Panc1 (cell line): ENCODE data around the gene CAPN2. TPM values are rescaled to one million over a fixed set of nuclear protein-coding genes. Genes with fewer than 3 reads are reported as not detected.
A peak's percentile ranks its signal among the peaks of the same experiment; 100 is the strongest.

Experiments
- ATAC-seq: fragments of 200-7000 bp; cut with Tn5 transposase; 2 replicates; pipeline ENCODE4 v1.9.1; 2020; ENCODE audit warnings: mild to moderate bottlenecking, moderate library complexity
- BruUV-seq: library from RNA; stranded (reverse); fragments of 400-500 nt; replicated peaks from 2 replicates; lab custom pipeline; 2021; lab: Mats Ljungman, UMichigan
- CTCF ChIA-PET: fragments of 300-600 bp; sonication (Branson Sonifier 250); formaldehyde crosslinking; loops from one replicate; lab custom pipeline; 2022; ENCODE audit warnings: antibody characterized with exemption; lab: Charles Lee
- POLR2A ChIA-PET: fragments of 300-600 bp; sonication (Branson Sonifier 250); formaldehyde crosslinking; loops from one replicate; lab custom pipeline; 2022; ENCODE audit warnings: antibody characterized with exemption; lab: Charles Lee
- DNase-seq: peaks from one replicate; pipeline ENCODE4 v3.0.0-alpha.2; 2010; ENCODE audit warnings: low read depth, low spot score
- H3K27ac ChIP-seq: 2 replicates; pipeline ENCODE4 v1.5.1; 2011; ENCODE audit warnings: mild to moderate bottlenecking, low read length, inconsistent platforms
- H3K27me3 ChIP-seq: fragments of 200-500 bp; sonication (Bioruptor generic); 2 replicates; pipeline ENCODE4 v1.6.0; 2014; ENCODE audit warnings: low read length, inconsistent platforms; ENCODE audit not compliant: control insufficient read depth, insufficient read depth
- H3K36me3 ChIP-seq: fragments of 200-500 bp; sonication (Bioruptor generic); 2 replicates; pipeline ENCODE4 v1.5.1; 2014; ENCODE audit warnings: inconsistent platforms, mild to moderate bottlenecking, low read length, moderate library complexity; ENCODE audit not compliant: control insufficient read depth, insufficient read depth
- H3K4me1 ChIP-seq: 2 replicates; pipeline ENCODE4 v1.5.1; 2011; ENCODE audit warnings: inconsistent platforms, mild to moderate bottlenecking, low read length, moderate library complexity; ENCODE audit not compliant: control insufficient read depth, insufficient read depth
- H3K4me3 ChIP-seq, 2 experiments: 2 replicates each; pipeline ENCODE4 v1.5.1; 2011 to 2012; ENCODE audit warnings: low read depth in 2 of 2, low read length in 2 of 2, mild to moderate bottlenecking in 2 of 2, inconsistent platforms in 1 of 2, moderate library complexity in 1 of 2
- H3K9me3 ChIP-seq: fragments of 200-500 bp; sonication (Bioruptor generic); 2 replicates; pipeline ENCODE4 v1.5.1; 2014; ENCODE audit warnings: low read depth, mild to moderate bottlenecking, inconsistent platforms, low read length, moderate library complexity; ENCODE audit not compliant: control insufficient read depth, insufficient read depth
- POLR2AphosphoS5 ChIP-seq: IDR thresholded peaks from 2 replicates; pipeline ENCODE4 v1.6.1; 2012; ENCODE audit warnings: mild to moderate bottlenecking, low read depth, low read length, moderate library complexity
- SIN3A ChIP-seq: IDR thresholded peaks from 2 replicates; pipeline ENCODE4 v1.6.1; 2012; ENCODE audit warnings: low read depth, mild to moderate bottlenecking, low read length, moderate library complexity, borderline replicate concordance; ENCODE audit not compliant: insufficient read depth
- TCF7L2 ChIP-seq: IDR thresholded peaks from 2 replicates; pipeline ENCODE4 v1.6.1; 2011; ENCODE audit warnings: mild to moderate bottlenecking, low read depth, low read length, inconsistent platforms
- in situ Hi-C: cut with HindIII; loops from 2 replicates; pipeline ENCODE4 v1.10.0; 2016; ENCODE audit warnings: low sequenced_read_pairs, low pct_unique_long_range_greater_than_20kb
- intact Hi-C: fragments of 100-400 bp; cut with micrococcal nuclease; formaldehyde crosslinking; loops from one replicate; pipeline ENCODE4 v1.10.0; 2022; ENCODE audit not compliant: unreplicated experiment
- total RNA-seq: library from RNA; stranded (reverse); gene quantifications from one replicate; pipeline ENCODE4 v1.2.1, GENCODE V29; 2021; ENCODE audit not compliant: unreplicated experiment
- TF ChIP-seq, protein P1 (sequence below), 2 experiments: IDR thresholded peaks; 2 replicates each; pipeline ENCODE4 v1.6.1; 2011 to 2012; ENCODE audit warnings: low read depth in 2 of 2, control low read depth in 1 of 2, low read length in 1 of 2, mild to moderate bottlenecking in 1 of 2, moderate library complexity in 1 of 2; ENCODE audit not compliant: insufficient read depth in 1 of 2
- TF ChIP-seq, protein P2 (sequence below): fragments of 450-650 bp; IDR thresholded peaks from 2 replicates; pipeline ENCODE4 v1.5.1; 2017; ENCODE audit warnings: mild to moderate bottlenecking

The CAPN2 gene
- total RNA-seq, 1 experiment from 2014 or later = 171 TPM

DNA sequence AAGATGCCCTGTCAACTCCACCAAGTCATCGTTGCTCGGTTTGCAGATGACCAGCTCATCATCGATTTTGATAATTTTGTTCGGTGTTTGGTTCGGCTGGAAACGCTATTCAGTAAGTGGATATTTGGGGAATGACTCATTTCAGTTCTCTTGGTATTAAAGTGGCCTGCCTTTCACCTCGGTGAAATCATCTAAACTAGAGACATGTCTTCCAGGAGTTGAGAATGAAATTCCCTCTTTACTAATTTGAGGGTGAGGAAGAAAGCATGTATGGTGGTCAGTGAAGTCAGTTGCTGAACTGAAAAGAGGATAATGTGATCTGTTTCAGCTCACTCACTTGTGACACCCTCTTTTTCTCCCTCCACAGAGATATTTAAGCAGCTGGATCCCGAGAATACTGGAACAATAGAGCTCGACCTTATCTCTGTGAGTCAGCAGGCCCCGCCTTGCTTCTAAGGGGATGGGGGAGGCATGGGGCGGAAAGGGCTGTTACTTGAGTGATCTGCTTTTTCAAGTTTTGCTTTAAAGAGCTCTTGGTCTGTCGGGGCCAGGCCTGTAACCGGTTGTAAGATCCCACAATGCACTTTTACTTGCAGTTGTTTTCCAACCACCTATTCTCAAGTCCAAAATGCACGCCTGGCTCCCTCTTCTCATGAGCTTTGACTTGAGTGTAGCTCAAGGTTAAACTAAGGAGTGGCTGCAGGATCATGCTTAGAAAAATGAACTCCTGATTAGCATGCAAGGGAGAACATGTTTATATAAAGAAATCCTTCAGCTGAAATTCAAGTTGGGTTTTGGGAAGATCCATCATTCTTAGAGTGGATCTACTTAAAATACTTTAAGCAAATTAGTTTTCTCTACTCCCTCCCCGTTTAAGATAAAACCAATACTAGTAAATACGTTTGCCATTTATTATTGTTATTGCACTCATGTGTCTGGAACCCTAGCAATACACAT, 59.8 kb downstream of the CAPN2 start:
- no TSS peak for BruUV-seq
- in situ Hi-C loops = no loop called here
- Histone ChIP-seq H3K27ac (peak overlapping the region; percentile 88), H3K4me1 (peaks cover 51% of the 10 kb centered on the region), H3K36me3 (peaks cover 14% of the 10 kb centered on the region; the same call in 1 of the 2 replicates), H3K27me3 (no peaks in the 10 kb centered on the region), H3K4me3 (no peak overlapping the region), H3K9me3 (no peaks in the 10 kb centered on the region)
- DNase-seq (peak; percentile 87), ATAC-seq (peak; percentile 68)
- POLR2A ChIA-PET = interaction anchor here (0.9 kb wide), 1 partner anchor 65 kb away, joined by 4 read pairs; no protein-coding TSS in a partner anchor
- intact Hi-C loops = no loop called here
- CTCF ChIA-PET = no interaction called here
- peak; percentile 56; the same call in 1 of the 2 replicates for TF ChIP-seq POLR2AphosphoS5
- TF ChIP-seq, protein P1, sequence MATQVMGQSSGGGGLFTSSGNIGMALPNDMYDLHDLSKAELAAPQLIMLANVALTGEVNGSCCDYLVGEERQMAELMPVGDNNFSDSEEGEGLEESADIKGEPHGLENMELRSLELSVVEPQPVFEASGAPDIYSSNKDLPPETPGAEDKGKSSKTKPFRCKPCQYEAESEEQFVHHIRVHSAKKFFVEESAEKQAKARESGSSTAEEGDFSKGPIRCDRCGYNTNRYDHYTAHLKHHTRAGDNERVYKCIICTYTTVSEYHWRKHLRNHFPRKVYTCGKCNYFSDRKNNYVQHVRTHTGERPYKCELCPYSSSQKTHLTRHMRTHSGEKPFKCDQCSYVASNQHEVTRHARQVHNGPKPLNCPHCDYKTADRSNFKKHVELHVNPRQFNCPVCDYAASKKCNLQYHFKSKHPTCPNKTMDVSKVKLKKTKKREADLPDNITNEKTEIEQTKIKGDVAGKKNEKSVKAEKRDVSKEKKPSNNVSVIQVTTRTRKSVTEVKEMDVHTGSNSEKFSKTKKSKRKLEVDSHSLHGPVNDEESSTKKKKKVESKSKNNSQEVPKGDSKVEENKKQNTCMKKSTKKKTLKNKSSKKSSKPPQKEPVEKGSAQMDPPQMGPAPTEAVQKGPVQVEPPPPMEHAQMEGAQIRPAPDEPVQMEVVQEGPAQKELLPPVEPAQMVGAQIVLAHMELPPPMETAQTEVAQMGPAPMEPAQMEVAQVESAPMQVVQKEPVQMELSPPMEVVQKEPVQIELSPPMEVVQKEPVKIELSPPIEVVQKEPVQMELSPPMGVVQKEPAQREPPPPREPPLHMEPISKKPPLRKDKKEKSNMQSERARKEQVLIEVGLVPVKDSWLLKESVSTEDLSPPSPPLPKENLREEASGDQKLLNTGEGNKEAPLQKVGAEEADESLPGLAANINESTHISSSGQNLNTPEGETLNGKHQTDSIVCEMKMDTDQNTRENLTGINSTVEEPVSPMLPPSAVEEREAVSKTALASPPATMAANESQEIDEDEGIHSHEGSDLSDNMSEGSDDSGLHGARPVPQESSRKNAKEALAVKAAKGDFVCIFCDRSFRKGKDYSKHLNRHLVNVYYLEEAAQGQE (IDR thresholded peaks at IDR 0.05; ENCODE audit: insufficient read depth in 1 of 2, low read depth in 2 of 2, low read length in 1 of 2) = no peak
- TF ChIP-seq, protein P2, sequence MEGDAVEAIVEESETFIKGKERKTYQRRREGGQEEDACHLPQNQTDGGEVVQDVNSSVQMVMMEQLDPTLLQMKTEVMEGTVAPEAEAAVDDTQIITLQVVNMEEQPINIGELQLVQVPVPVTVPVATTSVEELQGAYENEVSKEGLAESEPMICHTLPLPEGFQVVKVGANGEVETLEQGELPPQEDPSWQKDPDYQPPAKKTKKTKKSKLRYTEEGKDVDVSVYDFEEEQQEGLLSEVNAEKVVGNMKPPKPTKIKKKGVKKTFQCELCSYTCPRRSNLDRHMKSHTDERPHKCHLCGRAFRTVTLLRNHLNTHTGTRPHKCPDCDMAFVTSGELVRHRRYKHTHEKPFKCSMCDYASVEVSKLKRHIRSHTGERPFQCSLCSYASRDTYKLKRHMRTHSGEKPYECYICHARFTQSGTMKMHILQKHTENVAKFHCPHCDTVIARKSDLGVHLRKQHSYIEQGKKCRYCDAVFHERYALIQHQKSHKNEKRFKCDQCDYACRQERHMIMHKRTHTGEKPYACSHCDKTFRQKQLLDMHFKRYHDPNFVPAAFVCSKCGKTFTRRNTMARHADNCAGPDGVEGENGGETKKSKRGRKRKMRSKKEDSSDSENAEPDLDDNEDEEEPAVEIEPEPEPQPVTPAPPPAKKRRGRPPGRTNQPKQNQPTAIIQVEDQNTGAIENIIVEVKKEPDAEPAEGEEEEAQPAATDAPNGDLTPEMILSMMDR = no peak
- TF ChIP-seq SIN3A = no peak

DNA sequence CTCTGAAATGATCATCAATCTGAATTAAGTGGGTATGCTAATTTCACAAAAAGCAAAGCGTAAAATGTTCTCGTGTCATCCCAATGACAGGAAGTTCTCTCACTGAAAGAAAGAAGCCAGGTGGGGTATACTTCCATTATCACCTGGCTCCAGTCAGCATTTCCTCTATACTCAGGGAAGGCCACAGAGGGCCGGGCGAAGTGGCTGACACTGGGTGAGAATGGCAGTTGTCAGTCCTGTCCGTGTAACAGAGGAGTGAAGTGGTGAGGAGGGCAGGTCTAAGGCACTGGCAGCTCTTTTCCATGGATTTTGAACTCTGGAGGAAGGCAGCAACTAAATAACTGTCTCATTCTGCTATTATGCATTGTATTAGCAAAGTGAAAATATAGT, 60.4 kb downstream of the CAPN2 start:
- Histone ChIP-seq H3K9me3 (no peaks in the 10 kb centered on the region), H3K27me3 (no peaks in the 10 kb centered on the region), H3K4me1 (peaks cover 54% of the 10 kb centered on the region), H3K36me3 (peaks cover 14% of the 10 kb centered on the region; the same call in 1 of the 2 replicates), H3K27ac (peak overlapping the region; percentile 88), H3K4me3 (no peak overlapping the region)
- TF ChIP-seq TCF7L2 = no peak
- TF ChIP-seq, protein P1 (IDR thresholded peaks at IDR 0.05; ENCODE audit: insufficient read depth in 1 of 2, low read depth in 2 of 2, low read length in 1 of 2) = no peak
- TF ChIP-seq POLR2AphosphoS5 = no peak
- TF ChIP-seq SIN3A = no peak
- TF ChIP-seq, protein P2 = no peak
- POLR2A ChIA-PET = interaction anchor here (0.5 kb wide), 1 partner anchor 152 kb away, joined by 8 read pairs; no protein-coding TSS in a partner anchor
- DNase-seq (no peak), ATAC-seq (no peak)
- CTCF ChIA-PET = no interaction called here
- in situ Hi-C loops = no loop called here
- intact Hi-C loops = no loop called here
- BruUV-seq = no TSS peak
